Upper lobe of right lung (tissue), 1 donor: ENCODE data around the gene TMEM235. TPM values are rescaled to one million over a fixed set of nuclear protein-coding genes. Genes with fewer than 3 reads are reported as not detected.

Source experiments
- ATAC-seq: fragments of 200-7000 bp; cut with Tn5 transposase; one replicate; pipeline ENCODE4 v1.9.1; 2020; ENCODE audit warnings: mild to moderate bottlenecking, moderate library complexity
- DNase-seq: peaks from one replicate; pipeline ENCODE4 v3.0.0-alpha.2; 2020
- H3K27ac ChIP-seq: fragments of 200-600 bp; one replicate; pipeline ENCODE4 v1.8.0; 2022
- H3K27me3 ChIP-seq: fragments of 200-600 bp; one replicate; pipeline ENCODE4 v1.8.0; 2022; ENCODE audit warnings: mild to moderate bottlenecking
- H3K36me3 ChIP-seq: fragments of 200-600 bp; one replicate; pipeline ENCODE4 v1.8.0; 2022
- H3K4me1 ChIP-seq: fragments of 200-600 bp; one replicate; pipeline ENCODE4 v1.8.0; 2022
- H3K4me3 ChIP-seq: fragments of 200-600 bp; one replicate; pipeline ENCODE4 v1.8.0; 2022; ENCODE audit warnings: mild to moderate bottlenecking
- H3K9me3 ChIP-seq: fragments of 200-600 bp; one replicate; pipeline ENCODE4 v1.8.0; 2022
- intact Hi-C: fragments of 100-400 bp; cut with DNase I; formaldehyde crosslinking; loops from one replicate; pipeline ENCODE4 v1.11.0; 2022
- total RNA-seq: library from RNA; stranded (reverse); fragmentation: NEBNext Ultra II Directional; extraction: Animal tissue kit (Norgen Biotek cat#: 25700); gene quantifications from one replicate; pipeline ENCODE4 v1.2.1, GENCODE V29; 2021
- TF ChIP-seq, protein P1 (sequence below): fragments of 200-600 bp; IDR thresholded peaks from one replicate; pipeline ENCODE4 v1.8.0; 2022; ENCODE audit warnings: antibody characterized with exemption
- donor health status: DM: no; HTN: yes; CAD: no; lungs with severe emphysema.

Gene TMEM235
- total RNA-seq, 1 donor from 2014 or later = not detected

DNA sequence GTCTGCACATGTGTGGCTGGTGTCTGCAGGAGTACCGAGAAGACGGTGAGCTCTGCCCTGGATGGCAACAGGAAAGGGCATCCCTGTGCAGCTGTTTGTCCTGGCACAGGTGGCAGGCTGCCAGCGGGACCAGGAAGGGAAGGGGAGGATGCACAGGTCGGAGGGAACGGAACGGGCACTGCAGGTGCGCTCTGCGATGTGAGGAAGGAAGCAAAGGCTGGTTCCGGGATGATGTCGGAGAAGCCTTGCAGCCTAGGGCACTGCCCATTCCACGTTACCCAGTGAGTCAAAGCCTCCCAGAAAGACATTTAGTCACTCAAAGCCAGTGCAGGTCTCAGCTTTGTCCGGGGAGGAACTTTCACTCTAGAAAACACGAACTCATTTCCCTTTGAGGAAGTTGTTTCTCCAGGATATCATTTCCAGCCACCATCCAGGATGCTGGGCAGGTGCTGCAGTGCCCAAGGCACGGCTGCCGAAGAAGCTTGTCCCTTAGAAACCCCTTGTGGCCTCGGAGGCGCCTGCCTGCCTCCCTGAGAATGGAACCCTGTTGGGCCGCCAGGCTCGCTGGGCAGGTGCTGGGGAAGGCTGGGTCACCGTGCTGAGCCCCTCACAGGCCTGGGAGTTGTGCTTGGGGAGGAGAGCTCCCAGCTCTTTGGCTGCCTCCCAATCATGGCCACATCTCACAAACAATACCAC is 4.5 kb upstream of the TMEM235 start:
- peaks cover 5% of the 10 kb centered on the region for H3K4me1 ChIP-seq
- H3K27me3 ChIP-seq = peaks cover 21% of the 10 kb centered on the region
- H3K36me3 ChIP-seq = no peaks in the 10 kb centered on the region
- no peak overlapping the region for H3K4me3 ChIP-seq
- no peak overlapping the region for H3K27ac ChIP-seq
- ATAC-seq = peak; percentile 45
- TF ChIP-seq, protein P1, sequence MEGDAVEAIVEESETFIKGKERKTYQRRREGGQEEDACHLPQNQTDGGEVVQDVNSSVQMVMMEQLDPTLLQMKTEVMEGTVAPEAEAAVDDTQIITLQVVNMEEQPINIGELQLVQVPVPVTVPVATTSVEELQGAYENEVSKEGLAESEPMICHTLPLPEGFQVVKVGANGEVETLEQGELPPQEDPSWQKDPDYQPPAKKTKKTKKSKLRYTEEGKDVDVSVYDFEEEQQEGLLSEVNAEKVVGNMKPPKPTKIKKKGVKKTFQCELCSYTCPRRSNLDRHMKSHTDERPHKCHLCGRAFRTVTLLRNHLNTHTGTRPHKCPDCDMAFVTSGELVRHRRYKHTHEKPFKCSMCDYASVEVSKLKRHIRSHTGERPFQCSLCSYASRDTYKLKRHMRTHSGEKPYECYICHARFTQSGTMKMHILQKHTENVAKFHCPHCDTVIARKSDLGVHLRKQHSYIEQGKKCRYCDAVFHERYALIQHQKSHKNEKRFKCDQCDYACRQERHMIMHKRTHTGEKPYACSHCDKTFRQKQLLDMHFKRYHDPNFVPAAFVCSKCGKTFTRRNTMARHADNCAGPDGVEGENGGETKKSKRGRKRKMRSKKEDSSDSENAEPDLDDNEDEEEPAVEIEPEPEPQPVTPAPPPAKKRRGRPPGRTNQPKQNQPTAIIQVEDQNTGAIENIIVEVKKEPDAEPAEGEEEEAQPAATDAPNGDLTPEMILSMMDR = no peak
- H3K9me3 ChIP-seq = no peaks in the 10 kb centered on the region
- intact Hi-C loops = no loop called here
- no peak for DNase-seq

DNA sequence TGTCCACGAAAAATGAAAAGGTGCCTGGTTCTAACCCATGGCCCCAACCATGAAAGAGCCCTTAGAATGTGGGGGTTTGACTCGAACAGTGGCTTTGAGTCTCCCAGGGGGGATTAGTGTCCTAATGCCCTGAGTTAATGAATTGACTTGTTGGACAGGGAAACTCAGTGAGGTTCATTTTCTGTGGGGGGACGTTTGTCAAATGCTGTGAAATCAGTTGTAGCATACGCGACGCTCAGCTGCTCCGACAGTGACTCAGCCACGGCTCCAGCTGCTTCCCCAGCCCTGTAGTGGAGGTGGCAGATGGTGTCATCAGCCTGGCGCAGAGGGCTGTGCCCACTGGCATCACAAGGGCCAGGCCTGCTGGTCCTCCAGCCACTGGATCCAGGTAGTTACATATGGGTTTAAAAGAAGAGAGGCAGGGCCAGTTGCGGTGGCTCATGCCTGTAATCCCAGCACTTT is 3.9 kb upstream of the TMEM235 start:
- ATAC-seq = peak; percentile 55
- Histone ChIP-seq H3K9me3 (no peaks in the 10 kb centered on the region), H3K4me3 (no peak overlapping the region), H3K36me3 (no peaks in the 10 kb centered on the region), H3K27me3 (peaks cover 26% of the 10 kb centered on the region), H3K27ac (no peak overlapping the region), H3K4me1 (peaks cover 5% of the 10 kb centered on the region)
- intact Hi-C loops = no loop called here
- peak; percentile 64 for DNase-seq
- TF ChIP-seq, protein P1 = no peak

DNA sequence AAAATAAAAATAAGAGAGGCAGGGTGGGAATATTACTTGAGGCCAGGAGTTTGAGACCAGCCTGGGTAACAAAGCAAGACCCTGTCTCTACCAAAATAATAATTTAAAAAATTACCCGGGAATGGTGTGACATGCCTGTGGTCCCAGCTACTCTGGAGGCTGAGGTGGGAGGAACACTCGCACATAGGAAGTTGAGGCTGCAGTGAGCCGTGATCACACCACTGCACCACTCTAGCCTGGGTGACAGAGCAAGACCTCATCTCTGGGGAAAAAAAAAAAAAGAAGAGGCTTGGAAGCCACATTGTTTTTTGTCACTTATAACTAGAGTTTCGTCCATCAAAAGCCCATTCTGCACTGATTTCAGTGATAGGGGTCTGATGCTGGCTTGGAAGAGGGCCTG is 3.3 kb upstream of the TMEM235 start:
- intact Hi-C loops = no loop called here
- DNase-seq (no peak), ATAC-seq (no peak)
- TF ChIP-seq, protein P1 = no peak
- Histone ChIP-seq H3K4me1 (peaks cover 5% of the 10 kb centered on the region), H3K4me3 (no peak overlapping the region), H3K27ac (no peak overlapping the region), H3K36me3 (no peaks in the 10 kb centered on the region), H3K27me3 (peaks cover 33% of the 10 kb centered on the region), H3K9me3 (no peaks in the 10 kb centered on the region)

DNA sequence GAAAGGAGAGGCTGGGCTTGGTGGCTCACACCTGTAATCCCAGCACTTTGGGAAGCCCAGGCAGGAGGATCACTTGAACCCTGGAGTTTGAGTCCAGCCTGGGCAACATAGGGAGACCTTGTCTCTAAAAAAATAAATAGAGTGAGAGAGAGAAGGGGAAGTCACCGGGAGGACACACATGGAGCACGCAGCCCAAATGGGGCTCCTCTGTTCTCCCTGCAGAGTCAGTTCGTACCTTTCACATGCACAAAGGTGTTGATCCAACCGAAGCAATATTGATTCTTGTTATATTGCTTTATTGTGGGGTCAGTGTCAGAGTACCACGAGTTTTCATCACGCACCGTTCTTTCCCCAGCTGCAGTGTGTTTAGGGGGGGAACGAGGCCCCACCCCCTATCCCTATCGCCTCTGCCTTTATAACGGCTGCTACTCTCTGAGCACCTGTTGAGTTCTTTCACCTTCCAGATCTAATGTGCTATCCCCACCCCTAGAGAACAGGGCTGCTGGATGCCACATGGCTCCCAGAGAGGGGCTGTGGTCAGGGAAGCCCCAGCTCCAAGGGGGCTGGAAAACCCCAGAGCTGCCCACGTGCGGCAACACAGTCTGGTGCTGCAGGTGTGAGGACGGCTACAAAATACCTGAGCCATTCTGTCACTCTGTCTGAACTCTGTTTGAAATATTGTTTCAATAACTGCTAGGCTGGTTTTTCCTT is 1.0 kb upstream of the TMEM235 start:
- no peaks in the 10 kb centered on the region for H3K36me3 ChIP-seq
- H3K4me1 ChIP-seq = peaks cover 5% of the 10 kb centered on the region
- TF ChIP-seq, protein P1 = no peak
- no peaks in the 10 kb centered on the region for H3K9me3 ChIP-seq
- intact Hi-C loops = no loop called here
- DNase-seq (no peak), ATAC-seq (no peak)
- H3K4me3 ChIP-seq = no peak overlapping the region
- H3K27ac ChIP-seq = no peak overlapping the region
- peaks cover 34% of the 10 kb centered on the region for H3K27me3 ChIP-seq

DNA sequence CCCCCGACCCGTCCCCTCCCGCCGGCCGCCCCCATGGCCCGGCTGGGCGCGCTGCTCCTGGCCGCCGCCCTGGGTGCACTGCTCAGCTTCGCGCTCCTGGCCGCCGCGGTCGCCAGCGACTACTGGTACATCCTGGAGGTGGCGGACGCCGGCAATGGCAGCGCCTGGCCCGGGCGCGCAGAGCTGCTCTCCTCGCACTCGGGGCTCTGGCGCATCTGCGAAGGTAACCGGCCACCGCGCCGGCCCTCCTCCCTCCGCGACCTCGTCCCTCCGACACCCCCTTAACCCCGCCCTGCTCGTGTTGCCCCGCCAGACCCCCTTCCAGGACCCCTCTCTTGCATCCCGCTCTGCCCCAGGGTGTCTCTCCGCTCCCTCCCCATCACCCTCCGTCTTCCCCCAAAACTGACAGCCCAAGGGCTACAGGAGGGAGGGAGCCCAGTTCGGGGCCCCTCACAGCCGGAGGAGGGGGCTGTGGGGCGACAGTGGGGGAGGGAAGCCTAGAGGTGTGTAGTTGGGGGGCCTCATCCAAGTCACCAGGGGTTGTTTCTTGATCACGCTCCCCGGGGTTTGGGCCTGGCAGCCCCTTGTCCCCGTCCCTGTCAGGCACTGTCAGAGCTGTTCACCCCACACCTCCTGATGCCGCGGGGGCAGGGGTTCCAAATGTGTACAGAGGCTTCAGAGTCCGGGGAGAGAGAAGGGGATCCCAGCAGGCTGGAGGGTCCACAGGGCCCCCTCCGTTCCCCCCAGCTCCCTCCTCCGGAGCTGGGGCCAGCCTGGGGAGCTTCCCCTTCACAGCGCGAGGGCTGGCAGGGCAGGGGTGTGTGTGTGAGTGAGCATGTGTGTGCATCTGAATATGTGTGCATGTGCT is 794 bp downstream of the TMEM235 start:
- no peak overlapping the region for H3K27ac ChIP-seq
- H3K27me3 ChIP-seq = peaks cover 34% of the 10 kb centered on the region
- H3K4me3 ChIP-seq = no peak overlapping the region
- H3K9me3 ChIP-seq = no peaks in the 10 kb centered on the region
- peak; percentile 69 for DNase-seq
- TF ChIP-seq, protein P1 = no peak
- peak; percentile 22 for ATAC-seq
- H3K36me3 ChIP-seq = no peaks in the 10 kb centered on the region
- intact Hi-C loops = no loop called here
- H3K4me1 ChIP-seq = no peaks in the 10 kb centered on the region
